Gastroesophageal sphincter (tissue), 3 donors: ENCODE data around the gene GALR3.

Experiments used
- CTCF ChIP-seq, 4 experiments: fragments of 200-600 bp in 2 of 4; fragments of 450-650 bp in 2 of 4; sonication (generic) in 1 of 4; IDR thresholded peaks; one replicate each; pipeline ENCODE4 v1.5.1; 2017 to 2019; ENCODE audit warnings: antibody characterized with exemption in 4 of 4, mild to moderate bottlenecking in 2 of 4, moderate library complexity in 2 of 4
- POLR2A ChIP-seq, 2 donors: fragments of 450-650 bp; IDR thresholded peaks; one replicate each; pipeline ENCODE4 v1.6.1; 2017; ENCODE audit warnings: antibody characterized with exemption in 2 of 2, mild to moderate bottlenecking in 2 of 2, moderate library complexity in 1 of 2
- POLR2AphosphoS5 ChIP-seq: sonication (generic); formaldehyde crosslinking; IDR thresholded peaks from one replicate; pipeline ENCODE4 v1.6.1; 2017; ENCODE audit warnings: antibody characterized with exemption

GRCh38 chr22:37844904-37845329, 21.7 kb downstream of the GALR3 start:
- TF ChIP-seq CTCF (IDR thresholded peaks at IDR 0.05) (no peak), POLR2A (IDR thresholded peaks at IDR 0.05) (no peak), POLR2AphosphoS5 (no peak)
